ENCODE measurements around the gene REEP1. TPM values are rescaled to one million over a fixed set of nuclear protein-coding genes. Genes with fewer than 3 reads are reported as not detected.

Gene REEP1
- total RNA-seq, 1 experiment from 2014 or later: 5.3 TPM

DNA sequence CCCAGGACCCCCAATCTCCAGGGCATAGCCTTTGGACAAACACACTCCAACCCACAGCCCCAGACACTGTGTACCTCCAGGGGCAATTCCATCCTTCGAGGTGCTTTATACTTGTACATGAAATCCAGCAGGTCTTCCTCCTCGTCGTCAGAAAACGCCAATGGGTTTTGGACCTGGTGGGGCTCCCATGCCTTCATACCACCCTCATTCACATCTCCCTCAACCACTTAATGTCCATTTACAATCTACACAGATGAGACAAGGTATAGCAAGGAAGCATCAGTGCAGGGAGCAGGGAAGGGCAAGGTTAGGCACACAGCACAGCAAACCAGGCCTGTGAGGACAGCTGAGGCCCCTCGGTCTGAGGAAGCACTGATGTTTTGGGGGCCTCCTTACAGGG, 117.5 kb downstream of the REEP1 start:
- Mint-ChIP-seq H3K36me3 (ENCODE audit: insufficient read depth, unreplicated experiment) (no peaks in the 10 kb centered on the region), H3K27ac (ENCODE audit: unreplicated experiment) (no peak overlapping the region), H3K9me3 (ENCODE audit: low read depth, unreplicated experiment) (no peaks in the 10 kb centered on the region), H3K4me3 (ENCODE audit: low read depth, unreplicated experiment) (no peak overlapping the region), H3K4me1 (ENCODE audit: low read depth, unreplicated experiment) (no peaks in the 10 kb centered on the region), H3K27me3 (ENCODE audit: unreplicated experiment) (no peaks in the 10 kb centered on the region)
- BruUV-seq (replicated peaks): no TSS peak
- TF ChIP-seq, protein P1, sequence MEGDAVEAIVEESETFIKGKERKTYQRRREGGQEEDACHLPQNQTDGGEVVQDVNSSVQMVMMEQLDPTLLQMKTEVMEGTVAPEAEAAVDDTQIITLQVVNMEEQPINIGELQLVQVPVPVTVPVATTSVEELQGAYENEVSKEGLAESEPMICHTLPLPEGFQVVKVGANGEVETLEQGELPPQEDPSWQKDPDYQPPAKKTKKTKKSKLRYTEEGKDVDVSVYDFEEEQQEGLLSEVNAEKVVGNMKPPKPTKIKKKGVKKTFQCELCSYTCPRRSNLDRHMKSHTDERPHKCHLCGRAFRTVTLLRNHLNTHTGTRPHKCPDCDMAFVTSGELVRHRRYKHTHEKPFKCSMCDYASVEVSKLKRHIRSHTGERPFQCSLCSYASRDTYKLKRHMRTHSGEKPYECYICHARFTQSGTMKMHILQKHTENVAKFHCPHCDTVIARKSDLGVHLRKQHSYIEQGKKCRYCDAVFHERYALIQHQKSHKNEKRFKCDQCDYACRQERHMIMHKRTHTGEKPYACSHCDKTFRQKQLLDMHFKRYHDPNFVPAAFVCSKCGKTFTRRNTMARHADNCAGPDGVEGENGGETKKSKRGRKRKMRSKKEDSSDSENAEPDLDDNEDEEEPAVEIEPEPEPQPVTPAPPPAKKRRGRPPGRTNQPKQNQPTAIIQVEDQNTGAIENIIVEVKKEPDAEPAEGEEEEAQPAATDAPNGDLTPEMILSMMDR (IDR thresholded peaks at IDR 0.05; ENCODE audit: unreplicated experiment): no peak
- intact Hi-C loops (cut with micrococcal nuclease; ENCODE audit: unreplicated experiment): loop anchor here (5.0 kb wide), 1 partner anchor 77 kb away; no protein-coding TSS in a partner anchor
- no peak for DNase-seq
- CTCF ChIA-PET: interaction anchor here (2.2 to 3.2 kb wide), 2 partner anchors 149 to 152 kb away, joined by 7 to 28 read pairs; no protein-coding TSS in a partner anchor

DNA sequence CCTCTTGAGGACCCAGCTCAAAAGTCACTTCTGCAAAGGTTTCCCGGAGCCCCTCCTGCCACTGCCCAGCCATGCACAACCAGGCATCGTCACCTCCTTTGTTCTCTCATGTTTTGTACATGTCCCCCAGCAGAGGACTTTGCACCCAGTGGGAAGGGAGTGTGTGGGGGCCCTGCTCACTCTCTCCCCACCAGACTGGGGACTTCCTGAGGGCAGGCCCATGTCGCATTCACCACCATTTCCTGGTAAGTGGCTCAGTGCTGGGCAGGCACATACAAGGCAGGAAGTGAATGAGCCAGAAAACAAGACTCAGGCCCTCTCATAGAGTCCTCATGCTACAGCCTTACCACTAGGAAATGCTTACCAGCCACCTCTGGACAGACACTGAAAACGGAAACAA, 119.3 kb downstream of the REEP1 start:
- no peak for DNase-seq
- no TSS peak for BruUV-seq (replicated peaks)
- CTCF ChIA-PET: no interaction called here
- H3K27ac Mint-ChIP-seq (ENCODE audit: unreplicated experiment): no peak overlapping the region
- H3K4me3 Mint-ChIP-seq (ENCODE audit: low read depth, unreplicated experiment): no peak overlapping the region
- intact Hi-C loops (cut with micrococcal nuclease; ENCODE audit: unreplicated experiment): no loop called here
- TF ChIP-seq, protein P1 (IDR thresholded peaks at IDR 0.05; ENCODE audit: unreplicated experiment): no peak
- H3K36me3 Mint-ChIP-seq (ENCODE audit: insufficient read depth, unreplicated experiment): no peaks in the 10 kb centered on the region
- H3K9me3 Mint-ChIP-seq (ENCODE audit: low read depth, unreplicated experiment): no peaks in the 10 kb centered on the region
- no peaks in the 10 kb centered on the region for H3K4me1 Mint-ChIP-seq (ENCODE audit: low read depth, unreplicated experiment)
- H3K27me3 Mint-ChIP-seq (ENCODE audit: unreplicated experiment): no peaks in the 10 kb centered on the region

- intact Hi-C loops (cut with micrococcal nuclease; ENCODE audit: unreplicated experiment): no loop called here
- no peak for DNase-seq
- Mint-ChIP-seq H3K27me3 (ENCODE audit: unreplicated experiment) (no peaks in the 10 kb centered on the region), H3K9me3 (ENCODE audit: low read depth, unreplicated experiment) (no peaks in the 10 kb centered on the region), H3K4me1 (ENCODE audit: low read depth, unreplicated experiment) (no peaks in the 10 kb centered on the region), H3K27ac (ENCODE audit: unreplicated experiment) (no peak overlapping the region), H3K4me3 (ENCODE audit: low read depth, unreplicated experiment) (no peak overlapping the region), H3K36me3 (ENCODE audit: insufficient read depth, unreplicated experiment) (peaks cover 5% of the 10 kb centered on the region)
- BruUV-seq (replicated peaks): no TSS peak
- CTCF ChIA-PET: no interaction called here
- TF ChIP-seq, protein P1 (IDR thresholded peaks at IDR 0.05; ENCODE audit: unreplicated experiment): no peak
Measured at GRCh38 chr2:86216575-86217555, 120.6 kb downstream of the REEP1 start.

DNA sequence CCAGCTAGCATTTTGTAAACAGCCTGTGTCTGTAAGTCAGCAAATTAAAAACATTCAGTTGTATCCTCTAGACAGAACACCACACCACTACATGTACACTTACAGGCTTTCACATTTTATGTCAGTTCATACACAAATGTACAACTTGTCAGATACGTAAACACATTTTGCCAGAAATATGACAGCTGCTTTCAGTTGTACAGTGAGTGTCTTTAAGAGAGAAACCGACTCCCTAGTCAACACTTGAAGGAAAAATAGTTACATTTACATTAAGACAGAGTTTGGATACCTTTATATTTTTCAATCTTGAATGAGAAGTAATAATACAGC, 123.0 kb downstream of the REEP1 start:
- Mint-ChIP-seq H3K27ac (ENCODE audit: unreplicated experiment) (no peak overlapping the region), H3K27me3 (ENCODE audit: unreplicated experiment) (no peaks in the 10 kb centered on the region), H3K36me3 (ENCODE audit: insufficient read depth, unreplicated experiment) (peaks cover 19% of the 10 kb centered on the region), H3K4me3 (ENCODE audit: low read depth, unreplicated experiment) (no peak overlapping the region), H3K9me3 (ENCODE audit: low read depth, unreplicated experiment) (no peaks in the 10 kb centered on the region), H3K4me1 (ENCODE audit: low read depth, unreplicated experiment) (no peaks in the 10 kb centered on the region)
- BruUV-seq (replicated peaks): no TSS peak
- TF ChIP-seq, protein P1 (IDR thresholded peaks at IDR 0.05; ENCODE audit: unreplicated experiment): no peak
- no peak for DNase-seq
- intact Hi-C loops (cut with micrococcal nuclease; ENCODE audit: unreplicated experiment): no loop called here
- CTCF ChIA-PET: no interaction called here
